ENCODE results near the gene NOX4.
"Not testable (repeated sequence)": the region's sequence is repeated elsewhere in the genome, so short reads cannot be mapped to it uniquely, and the experiment has no call there.

The NOX4 gene

DNA sequence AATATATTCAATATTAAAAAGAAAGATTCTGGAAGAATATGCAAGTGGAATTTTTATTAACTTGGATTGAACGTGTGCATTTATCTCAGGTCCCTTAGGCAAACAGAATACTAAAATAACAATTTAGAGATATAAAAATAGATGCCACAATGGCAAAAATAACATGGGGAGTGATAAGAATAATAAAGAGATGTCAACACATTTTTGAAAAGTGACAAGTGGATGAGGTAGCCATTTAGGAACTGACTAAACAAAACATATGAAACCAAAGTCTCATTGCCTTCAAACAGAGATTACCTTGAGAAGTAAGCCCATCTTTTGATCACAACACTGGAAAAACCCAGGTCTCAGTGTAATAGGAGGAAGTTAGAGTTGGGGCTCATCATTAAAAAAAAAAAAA lies 112.2 kb downstream of the NOX4 start:
- not testable (repeated sequence) for DNase-seq

DNA sequence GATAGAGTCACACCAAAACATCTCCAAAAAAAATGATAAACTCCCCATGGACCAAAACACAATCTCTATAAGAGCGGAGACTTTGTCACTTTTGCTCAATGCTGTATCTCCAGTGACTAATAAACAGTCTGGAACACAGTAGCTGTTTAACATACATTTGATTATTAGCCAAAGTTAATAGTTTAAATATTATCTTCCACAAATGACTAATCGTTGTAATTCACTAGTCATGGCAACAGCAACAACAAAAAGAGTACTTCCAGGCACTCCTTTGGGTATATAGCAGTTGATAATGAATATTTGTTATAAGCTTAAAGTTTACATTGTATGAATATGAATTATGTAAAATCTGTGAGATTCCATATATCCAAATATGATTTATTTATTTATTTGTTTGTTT lies 121.8 kb downstream of the NOX4 start:
- DNase-seq = not testable (repeated sequence)

DNA sequence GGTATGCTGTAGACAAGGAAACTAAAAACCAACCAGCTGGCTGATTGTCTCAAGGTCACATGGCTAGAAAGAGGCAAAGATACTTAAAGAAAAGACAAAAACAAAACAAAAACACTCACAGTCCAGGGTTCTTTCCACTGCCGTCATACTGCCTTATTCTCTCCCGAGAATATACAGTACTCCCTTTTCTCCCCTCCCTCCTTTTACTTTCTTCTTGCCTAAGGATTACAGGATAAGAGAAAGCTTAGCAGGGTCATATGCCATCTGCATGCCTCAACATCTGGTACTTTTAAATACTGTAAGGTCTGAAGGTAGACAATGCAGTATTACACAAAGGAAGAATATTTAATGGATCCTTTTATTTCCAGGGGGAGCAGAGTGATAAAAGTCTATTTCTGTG lies 126.3 kb downstream of the NOX4 start:
- not testable (repeated sequence) for DNase-seq

DNA sequence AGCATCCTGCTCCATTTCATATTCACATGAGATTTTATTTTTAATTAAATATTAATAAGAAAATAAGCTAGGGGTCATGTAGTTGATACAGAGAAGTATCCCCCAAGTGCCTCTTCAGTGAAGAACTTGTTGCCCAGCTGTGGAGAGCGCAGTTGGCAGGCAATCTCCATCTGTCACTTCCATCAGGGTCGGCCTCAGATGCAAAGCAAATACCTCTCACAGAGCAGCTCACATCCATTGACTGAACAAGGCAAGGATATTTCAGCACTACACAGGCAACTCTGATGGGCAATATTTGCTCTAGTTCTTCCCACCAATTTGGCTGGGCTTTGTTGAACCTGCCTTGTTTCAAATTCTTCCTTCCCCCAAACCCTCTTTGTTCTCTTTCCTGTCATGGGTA lies 129.4 kb downstream of the NOX4 start:
- no peak for DNase-seq

DNA sequence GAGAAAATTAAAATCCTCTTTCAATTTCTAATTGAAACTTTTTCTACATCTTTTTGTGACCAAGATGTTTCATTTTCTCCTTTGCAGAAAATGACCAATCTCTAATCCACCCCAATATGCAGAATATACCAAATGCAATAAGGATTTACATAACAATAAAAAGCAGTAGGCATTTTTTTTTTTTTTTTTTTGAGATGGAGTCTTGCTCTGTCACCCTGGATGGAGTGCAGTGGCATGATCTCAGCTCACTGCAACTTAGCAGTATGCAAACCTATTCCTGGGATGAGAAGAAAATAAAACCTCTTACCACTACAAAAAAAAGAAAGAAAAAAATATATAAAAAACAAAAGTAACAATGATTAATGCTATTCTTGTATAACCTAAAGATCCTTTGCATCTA lies 132.0 kb downstream of the NOX4 start:
- not testable (repeated sequence) for DNase-seq

DNA sequence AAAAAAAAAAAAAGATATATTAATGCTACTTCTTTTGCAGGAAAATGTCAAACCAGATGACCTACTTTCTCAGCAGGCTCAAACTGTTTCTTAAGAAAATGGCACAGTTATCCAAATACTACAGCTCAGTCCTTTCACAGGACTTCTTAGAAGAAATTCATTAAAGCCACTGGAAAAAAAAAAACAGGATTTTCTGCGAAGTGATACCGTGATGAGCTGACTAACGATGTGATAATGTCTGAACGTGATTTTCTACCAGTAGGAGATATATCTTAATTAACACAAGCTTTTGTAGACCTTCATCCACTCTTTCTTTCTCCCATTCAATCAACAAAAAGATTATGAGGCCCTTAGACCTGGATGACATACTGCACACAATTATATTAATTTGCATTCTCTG lies 132.4 kb downstream of the NOX4 start:
- DNase-seq = no peak

DNA sequence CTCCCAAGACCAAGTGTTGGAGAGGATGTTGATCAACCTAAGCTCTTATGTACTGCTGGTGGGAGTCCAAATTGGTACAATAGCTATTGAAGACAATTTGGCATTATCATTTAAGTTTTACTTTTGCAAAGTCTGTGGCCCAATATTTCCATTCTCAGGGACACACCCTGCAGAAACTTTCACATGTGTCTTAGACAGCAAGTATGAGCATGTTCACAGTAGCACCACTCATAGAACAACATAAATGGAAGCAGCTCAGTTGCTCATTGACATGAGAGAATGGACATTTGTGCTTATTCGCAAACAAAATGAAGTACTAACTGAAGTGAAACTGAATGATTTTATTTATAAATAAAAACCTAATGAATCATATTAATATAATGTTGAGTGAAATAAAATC lies 135.5 kb downstream of the NOX4 start:
- no peak for DNase-seq

DNA sequence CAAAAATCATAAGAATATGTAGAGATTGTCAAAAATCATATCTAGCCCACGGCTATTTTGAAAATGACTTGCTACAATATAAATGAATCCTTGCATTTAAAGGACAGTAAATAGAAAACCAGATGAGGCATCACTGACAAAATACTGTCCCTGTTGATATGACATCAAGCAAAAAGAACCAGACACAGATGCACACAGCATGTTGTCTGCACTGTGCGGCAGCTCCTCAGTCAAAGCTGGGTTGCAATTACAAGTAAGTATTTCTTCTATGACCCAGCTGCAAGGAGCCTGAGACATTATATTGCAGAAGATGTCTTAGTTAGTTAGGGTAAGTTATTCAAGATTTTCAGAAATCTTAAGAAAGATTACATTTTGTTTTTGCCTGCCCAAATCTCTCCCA lies 136.7 kb downstream of the NOX4 start:
- not testable (repeated sequence) for DNase-seq

DNA sequence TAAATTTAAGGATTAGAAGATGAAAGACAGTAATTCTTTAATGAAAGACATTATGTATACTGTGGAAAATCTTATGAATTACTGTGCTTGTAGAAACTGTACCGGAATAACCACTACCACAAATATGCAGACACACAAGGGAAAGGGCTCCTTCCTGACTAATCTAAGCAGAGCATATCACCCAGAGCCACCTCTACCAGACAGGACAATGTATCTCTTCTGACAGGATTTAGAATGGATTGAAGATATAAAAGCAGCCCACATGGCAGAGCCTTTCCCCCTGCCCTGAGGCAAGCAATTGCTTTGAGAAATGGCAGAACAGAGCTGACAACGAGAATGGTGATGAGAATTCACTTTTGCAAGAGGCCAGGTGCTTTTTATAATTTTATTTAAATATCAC lies 144.1 kb downstream of the NOX4 start:
- DNase-seq = no peak

DNA sequence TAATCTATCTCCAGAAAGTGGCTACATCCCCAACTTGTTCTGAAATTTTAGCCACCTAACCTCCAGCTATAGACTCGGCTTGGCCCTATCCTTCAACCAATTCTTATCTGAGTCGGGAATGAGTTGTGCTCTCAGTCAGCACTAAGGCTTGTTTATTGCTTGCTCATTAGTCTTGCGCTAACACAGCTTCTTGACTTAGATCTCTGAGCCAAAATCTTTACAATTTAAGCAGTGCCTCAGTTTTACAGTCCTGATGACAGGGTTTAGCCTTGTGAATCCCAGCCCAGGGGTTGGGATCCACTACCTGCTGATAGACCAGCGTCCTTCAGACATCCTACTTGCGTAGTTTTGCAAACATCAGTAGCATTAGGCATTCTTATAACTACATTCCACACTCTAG lies 144.6 kb downstream of the NOX4 start:
- no peak for DNase-seq

DNA sequence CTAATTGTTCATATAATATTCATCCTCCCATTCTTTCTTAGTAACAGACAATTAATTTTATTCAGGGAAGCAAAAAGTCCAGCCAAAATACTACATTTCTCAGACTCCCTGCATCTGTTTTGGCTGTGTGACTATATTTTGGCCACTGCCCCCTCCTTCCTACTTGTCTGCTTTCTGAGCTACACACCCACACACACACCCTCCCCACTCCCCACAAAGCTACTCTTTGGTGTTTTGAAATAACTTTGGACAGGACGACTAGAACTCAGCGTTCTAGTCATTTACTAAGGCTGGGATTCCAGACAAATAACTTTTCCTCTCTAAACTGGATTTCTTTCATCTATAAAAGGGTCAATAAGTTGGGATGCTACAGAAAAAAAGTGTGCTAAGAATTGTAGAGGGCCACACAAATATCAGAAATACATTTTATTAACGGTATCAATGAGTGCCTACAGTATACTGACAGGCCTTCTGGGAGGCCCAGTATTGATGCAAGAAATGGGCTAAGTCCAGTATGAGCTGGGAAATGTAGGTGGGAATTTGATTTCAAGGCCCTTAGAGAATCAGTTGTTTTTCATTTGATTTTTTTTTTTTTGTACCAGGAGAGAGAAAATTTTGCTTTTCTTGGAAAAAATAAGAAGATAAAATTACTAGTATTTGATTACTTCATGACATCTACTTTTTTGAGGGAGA lies 148.1 kb downstream of the NOX4 start:
- not testable (repeated sequence) for DNase-seq

DNA sequence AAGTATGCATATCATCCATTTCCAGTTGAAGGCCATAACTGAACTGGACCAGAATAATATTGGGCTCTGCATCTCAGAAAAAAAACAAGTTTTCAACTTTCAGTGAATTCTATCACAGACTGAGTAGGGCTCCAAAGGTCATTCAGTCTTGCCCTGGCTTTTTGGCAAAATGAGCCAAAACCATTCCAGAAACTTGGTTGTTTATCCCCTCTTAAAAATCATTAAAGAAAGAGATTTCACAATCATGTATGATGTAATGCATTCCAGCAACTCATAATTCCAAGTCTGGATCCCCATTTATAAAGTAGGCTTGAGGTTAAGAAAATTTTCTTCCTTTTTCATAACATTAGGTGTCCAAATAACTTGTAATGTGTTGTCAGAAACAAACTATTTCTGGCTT lies 150.7 kb downstream of the NOX4 start:
- not testable (repeated sequence) for DNase-seq

DNA sequence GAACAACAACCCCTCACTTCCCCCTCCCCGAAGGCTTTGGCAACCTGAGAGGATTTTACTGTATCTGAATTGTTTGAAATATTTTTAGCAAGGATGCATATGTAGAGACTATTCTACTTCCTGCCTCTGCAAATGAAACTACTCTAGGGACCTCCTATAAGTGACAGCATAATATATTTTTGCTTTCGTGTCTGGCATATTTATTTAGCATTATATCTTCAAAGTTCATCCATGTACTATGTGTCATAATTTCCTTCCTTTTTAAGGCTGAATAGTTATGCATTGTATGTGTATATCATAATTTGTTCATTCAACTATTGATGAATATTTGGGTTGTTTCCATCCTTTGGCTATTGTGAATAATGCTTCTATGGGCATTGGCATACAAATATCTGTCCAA lies 153.1 kb downstream of the NOX4 start:
- DNase-seq = not testable (repeated sequence)

DNA sequence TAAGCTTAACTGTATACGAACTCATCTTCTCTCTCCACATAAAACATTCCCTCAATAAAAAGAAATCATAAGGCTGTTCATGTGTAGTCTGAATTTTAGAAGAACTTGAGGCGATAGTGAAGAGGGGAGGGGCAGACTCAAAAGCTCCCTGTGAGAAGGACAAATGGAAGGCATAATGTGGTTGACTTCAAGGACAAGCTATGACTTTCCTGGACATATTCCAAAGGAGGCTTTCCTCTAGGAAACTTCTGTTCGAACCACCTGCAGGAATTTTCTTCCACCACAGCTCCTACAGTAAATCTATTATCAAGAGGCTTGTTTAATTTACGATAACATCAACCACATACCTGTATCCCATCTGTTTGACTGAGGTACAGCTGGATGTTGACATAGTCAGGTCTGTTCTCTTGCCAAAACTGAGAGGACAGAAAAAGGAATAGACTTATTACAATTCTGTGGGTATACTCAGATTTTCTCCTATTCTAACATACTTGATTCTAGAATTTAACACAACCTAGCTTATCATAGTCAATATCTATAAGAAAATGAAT lies 154.0 kb downstream of the NOX4 start:
- not testable (repeated sequence) for DNase-seq

DNA sequence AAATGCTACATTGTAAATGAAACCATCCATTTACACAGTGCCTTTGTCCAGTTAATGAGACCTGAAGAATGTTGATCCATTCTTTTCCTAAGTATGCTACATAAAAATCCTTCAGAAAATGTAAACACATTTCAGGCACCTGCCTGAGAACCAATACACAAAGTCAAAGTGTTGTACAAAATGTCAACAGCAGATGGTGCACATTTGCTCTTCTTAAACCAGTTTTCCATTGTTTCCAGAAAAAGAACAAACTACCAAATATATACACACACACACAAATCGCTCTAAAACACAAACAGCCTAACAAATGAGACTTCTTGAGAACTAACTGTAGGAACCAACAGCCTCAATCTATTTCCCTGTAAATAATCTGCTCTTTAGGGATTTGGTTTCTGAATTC lies 157.5 kb downstream of the NOX4 start:
- not testable (repeated sequence) for DNase-seq

DNA sequence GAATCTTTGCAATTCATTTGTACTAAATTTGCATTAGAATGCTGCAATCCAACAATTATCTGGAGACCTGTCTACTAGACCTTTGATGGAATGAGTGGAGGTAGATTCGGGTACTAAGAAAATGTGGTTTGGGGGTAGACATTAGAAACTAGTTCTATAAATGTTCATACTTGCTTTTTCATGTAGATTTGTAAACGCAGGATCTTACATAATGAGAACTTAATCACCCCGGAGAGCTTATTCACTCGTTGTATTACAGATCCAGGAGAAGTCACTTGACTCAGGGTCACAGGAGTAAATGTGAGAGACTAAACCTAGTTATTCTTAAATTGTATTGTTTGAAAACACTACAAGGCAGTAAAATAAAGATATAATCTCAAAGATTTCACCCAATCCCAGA lies 159.2 kb downstream of the NOX4 start:
- DNase-seq = not testable (repeated sequence)

DNA sequence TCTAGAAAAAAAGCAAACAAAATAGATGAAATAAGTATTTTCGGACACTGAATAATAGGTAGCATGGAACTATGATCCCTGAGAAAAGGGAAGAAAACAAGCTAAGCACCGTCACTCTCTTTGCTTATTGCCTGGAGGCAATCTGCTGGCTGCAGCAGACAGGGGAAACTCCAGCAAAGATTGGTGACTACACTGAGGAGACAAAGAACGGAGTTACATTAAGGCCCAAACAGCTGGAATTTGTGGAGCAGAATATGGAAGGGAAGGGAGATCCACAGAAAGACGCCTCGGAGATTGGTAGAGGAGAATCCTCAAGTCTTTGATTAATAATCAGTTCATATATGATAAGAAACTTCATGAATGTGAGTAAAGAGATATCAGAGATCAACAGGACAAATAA lies 163.3 kb downstream of the NOX4 start:
- no peak for DNase-seq

DNA sequence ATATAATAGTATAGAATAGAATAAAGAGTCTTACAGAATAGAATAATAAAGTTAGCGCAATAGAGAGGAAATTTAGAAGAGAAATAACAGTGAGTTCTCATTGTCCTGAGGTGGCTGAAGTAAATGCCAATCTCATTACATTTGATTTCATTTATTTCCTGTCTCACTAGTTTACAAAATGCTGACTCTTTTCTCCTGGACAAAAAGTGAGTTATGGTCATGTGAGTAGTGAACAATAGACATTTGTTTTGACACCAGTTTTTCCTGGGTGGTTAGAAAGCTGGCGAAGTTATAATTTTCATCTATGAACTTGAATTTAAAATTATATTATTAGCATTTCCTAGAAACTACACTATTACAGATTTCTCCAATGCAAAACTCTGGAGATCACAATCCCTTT lies 169.8 kb downstream of the NOX4 start:
- DNase-seq = no peak

DNA sequence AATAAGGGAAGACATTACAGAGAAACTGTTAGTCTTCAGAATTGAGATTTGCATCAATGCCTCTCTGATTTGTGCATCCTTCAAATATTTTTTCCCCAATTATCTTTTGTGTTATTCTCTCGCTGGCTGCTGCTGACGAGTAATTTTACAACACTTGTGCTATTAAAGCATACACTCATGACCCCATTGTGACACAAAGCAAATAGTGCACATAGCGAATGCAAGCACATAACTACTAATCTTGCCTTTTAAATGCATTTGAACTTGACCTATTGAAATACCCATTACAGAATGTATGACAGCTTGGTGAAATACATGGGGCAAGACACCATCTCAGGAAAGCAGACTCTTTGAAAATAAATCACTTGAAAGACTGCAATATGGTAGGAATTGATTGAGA lies 180.6 kb downstream of the NOX4 start:
- not testable (repeated sequence) for DNase-seq

DNA sequence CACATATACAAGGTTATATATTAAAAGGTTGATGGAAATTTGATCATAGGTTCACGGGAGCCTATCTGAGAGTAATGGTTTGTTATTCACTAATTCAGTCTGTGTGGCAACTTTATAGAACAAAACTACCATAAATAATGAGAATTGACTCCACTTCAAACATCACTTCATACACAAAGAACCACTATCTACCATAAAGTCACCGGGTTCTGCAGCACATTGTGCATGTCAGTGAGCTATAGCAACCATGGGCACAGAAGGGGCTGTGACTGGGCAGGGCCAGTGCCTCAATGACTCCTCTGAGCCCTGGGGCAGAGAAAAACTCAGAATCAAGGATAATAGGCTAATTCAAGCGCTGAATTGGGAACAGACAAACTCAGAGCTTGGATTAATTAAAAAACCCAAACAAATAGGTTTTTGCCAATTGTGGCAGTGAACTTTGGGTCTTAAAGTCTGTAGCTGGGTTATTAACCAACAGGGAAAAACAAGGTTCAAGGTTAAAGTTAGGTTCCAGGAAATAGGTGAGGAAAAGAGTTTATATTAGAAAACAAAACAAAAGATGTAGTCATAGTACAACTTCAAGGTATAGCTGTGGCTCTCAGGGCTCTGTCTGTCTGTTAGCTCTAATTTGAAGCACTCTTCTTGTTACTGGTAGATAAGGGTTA lies 181.7 kb downstream of the NOX4 start:
- DNase-seq = not testable (repeated sequence)

DNA sequence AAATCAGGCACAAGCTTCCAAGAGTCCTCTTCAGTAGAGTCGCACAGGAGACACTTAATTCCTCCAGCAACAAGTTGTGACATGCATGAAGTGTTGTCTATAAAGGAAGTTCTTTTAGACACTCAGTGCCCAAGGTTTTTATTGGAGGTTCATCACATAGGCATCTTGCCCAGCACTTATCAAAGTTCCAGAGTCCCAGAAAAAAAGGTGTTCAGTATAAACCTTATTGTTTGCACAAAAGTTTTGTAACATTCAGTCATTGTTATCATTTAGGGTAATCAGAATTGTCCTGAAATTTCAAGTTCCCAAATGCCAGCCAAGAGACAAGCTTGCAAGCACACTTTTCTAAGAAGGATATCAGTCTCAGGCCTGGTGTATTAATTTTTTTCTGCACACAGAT lies 182.9 kb downstream of the NOX4 start:
- DNase-seq = not testable (repeated sequence)

DNA sequence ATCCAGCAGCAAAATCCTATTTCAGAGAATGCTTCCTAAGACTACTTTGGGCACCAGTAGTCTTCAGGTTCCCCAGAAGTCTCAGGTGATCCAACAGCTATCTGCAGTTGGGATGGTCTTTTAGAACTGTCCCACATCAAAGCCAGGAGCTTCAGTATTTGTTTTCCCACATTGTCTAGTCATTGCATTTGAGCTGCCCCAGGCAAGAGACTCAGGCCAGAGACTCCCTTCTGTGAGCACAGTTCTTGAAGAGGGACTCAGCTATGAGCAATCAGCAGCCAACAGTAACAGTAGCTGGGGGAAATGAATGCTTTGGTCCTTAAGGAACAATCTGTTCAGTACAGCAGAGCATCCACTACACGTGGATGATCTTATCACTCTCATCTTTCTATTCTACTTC lies 188.1 kb downstream of the NOX4 start:
- not testable (repeated sequence) for DNase-seq

DNA sequence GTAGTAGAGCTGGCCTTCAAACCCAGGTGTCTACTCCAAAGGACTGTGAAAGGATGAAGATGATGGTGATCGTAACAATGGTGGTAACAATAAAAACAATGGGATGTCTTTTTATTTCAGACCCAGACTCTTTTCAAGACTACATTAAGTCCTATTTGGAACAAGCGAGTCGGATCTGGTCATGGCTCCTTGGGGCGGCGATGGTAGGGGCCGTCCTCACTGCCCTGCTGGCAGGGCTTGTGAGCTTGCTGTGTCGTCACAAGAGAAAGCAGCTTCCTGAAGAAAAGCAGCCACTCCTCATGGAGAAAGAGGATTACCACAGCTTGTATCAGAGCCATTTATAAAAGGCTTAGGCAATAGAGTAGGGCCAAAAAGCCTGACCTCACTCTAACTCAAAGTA lies 196.2 kb downstream of the NOX4 start:
- not testable (repeated sequence) for DNase-seq

DNA sequence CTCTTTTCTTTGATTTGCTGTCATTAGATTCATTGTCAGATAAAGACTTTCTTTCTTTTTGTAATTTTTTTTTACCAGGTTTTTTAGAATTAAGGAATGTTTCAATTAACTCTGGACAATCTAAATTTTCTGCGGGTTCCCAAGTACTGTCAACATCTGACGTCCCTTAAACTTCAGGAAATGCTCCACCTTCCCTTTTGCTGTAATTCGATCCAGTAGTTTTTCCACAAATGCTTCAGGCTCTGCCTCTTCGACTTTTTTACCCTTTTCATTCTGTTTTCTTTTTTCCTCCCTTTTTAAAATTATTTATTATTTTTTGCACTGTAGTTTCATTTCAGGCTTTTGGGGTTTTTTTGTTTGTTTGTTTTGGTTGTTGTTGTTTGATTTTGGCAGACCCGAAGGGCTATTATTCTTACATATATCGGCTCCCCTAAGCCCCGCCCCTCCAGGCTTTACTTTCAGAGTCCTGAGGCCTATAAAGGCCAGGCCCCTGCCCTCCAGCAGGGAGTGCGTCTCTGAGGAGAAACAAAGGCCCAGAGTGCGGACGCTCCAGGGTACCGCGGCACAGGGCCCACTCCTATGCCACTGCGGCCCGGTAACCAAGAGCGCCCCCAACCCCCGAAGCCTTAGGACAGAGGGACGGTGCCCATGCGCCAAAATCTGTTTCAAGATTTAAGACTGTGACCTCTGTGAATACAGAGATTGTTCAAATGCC lies 197.1 kb downstream of the NOX4 start:
- no peak for DNase-seq
